Myocyte (in vitro differentiated cells): Measurements from ENCODE around the gene FAM118A. TPM values are rescaled to one million over a fixed set of nuclear protein-coding genes. Genes with fewer than 3 reads are reported as not detected.
"Not testable (repeated sequence)": the region's sequence is repeated elsewhere in the genome, so short reads cannot be mapped to it uniquely, and the experiment has no call there.

Experiments
- DNase-seq: peaks from one replicate; pipeline ENCODE4 v3.0.0-alpha.2; 2012; ENCODE audit warnings: low read depth
- polyA plus RNA-seq: library from polyadenylated mRNA; unstranded; fragments of >200 nt; gene quantifications from one replicate; pipeline ENCODE4 v1.2.1, GENCODE V29; 2012; ENCODE audit warnings: missing spikeins
- total RNA-seq: library from RNA; depleted of rRNA; stranded (reverse); fragments of >200 nt; gene quantifications from 2 replicates; pipeline ENCODE4 v1.2.3, GENCODE V29; 2014

The FAM118A gene
- total RNA-seq: 12.3 and 12.7 TPM in 2 replicates
- 13.7 TPM for polyA plus RNA-seq

- peak; percentile 91 for DNase-seq
Measured at GRCh38 chr22:45309422-45310227, at the start of gene FAM118A. Gene FAM118A, plus strand, starts transcription at chr22:45309934. Its CDS starts 12,446 bp downstream, at chr22:45322380.

GRCh38 chr22:45260395-45260759 lies 49.4 kb upstream of the FAM118A start:
- DNase-seq: not testable (repeated sequence)

- DNase-seq: no peak
Measured at GRCh38 chr22:45261407-45262088, 48.2 kb upstream of the FAM118A start.

- DNase-seq: no peak
Measured at GRCh38 chr22:45262195-45262930, 47.4 kb upstream of the FAM118A start.

GRCh38 chr22:45262931-45263462 lies 46.7 kb upstream of the FAM118A start:
- DNase-seq: peak; percentile 49

- peak; percentile 75 for DNase-seq
Measured at GRCh38 chr22:45263463-45264269, 46.1 kb upstream of the FAM118A start.

- no peak for DNase-seq
Measured at GRCh38 chr22:45265535-45265934, 44.2 kb upstream of the FAM118A start.

- no peak for DNase-seq
Measured at GRCh38 chr22:45268167-45268957, 41.4 kb upstream of the FAM118A start.

- peak; percentile 71 for DNase-seq
Measured at GRCh38 chr22:45268958-45269844, 40.5 kb upstream of the FAM118A start.

GRCh38 chr22:45270095-45271020 lies 39.4 kb upstream of the FAM118A start:
- DNase-seq: no peak

GRCh38 chr22:45271667-45272201 lies 38.0 kb upstream of the FAM118A start:
- DNase-seq: peak; percentile 97

- DNase-seq: peak; percentile 67
Measured at GRCh38 chr22:45272498-45272897, 37.2 kb upstream of the FAM118A start.

- no peak for DNase-seq
Measured at GRCh38 chr22:45273452-45274075, 36.2 kb upstream of the FAM118A start.

- DNase-seq: no peak
Measured at GRCh38 chr22:45276507-45277105, 33.1 kb upstream of the FAM118A start.

GRCh38 chr22:45277720-45278119 lies 32.0 kb upstream of the FAM118A start:
- DNase-seq: not testable (repeated sequence)

GRCh38 chr22:45278125-45278524 lies 31.6 kb upstream of the FAM118A start:
- no peak for DNase-seq

GRCh38 chr22:45280587-45280980 lies 29.1 kb upstream of the FAM118A start:
- no peak for DNase-seq
